ENCODE data around the gene LMNA. TPM values are rescaled to one million over a fixed set of nuclear protein-coding genes. Genes with fewer than 3 reads are reported as not detected.

Gene LMNA
- total RNA-seq, 1 donor: 694 TPM

DNA sequence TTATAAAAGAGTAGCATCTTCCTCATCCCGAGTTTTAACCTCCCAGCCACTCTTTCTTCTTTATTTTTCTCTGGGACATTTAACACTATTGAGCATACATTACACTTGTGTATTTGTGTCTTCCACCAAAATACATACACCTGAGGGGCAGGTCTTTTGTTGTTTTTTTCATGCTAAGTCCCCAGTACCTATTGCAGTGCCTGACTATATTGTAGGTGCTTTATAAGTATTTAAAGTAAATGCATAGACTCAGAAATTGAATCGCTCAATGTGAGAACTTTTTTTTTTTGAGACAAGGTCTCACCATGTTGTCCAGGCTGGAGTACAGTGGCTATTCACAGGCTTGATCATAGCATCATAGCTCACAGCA, 31.1 kb downstream of the LMNA start:
- TF ChIP-seq, protein P1, sequence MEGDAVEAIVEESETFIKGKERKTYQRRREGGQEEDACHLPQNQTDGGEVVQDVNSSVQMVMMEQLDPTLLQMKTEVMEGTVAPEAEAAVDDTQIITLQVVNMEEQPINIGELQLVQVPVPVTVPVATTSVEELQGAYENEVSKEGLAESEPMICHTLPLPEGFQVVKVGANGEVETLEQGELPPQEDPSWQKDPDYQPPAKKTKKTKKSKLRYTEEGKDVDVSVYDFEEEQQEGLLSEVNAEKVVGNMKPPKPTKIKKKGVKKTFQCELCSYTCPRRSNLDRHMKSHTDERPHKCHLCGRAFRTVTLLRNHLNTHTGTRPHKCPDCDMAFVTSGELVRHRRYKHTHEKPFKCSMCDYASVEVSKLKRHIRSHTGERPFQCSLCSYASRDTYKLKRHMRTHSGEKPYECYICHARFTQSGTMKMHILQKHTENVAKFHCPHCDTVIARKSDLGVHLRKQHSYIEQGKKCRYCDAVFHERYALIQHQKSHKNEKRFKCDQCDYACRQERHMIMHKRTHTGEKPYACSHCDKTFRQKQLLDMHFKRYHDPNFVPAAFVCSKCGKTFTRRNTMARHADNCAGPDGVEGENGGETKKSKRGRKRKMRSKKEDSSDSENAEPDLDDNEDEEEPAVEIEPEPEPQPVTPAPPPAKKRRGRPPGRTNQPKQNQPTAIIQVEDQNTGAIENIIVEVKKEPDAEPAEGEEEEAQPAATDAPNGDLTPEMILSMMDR (IDR thresholded peaks at IDR 0.05; ENCODE audit: insufficient read depth, low read depth, low read length): no peak
- H3K4me3 ChIP-seq (ENCODE audit: low read depth, low read length): no peak overlapping the region
- DNase-seq (ENCODE audit: low read depth): no peak

GRCh38 chr1:156146020-156146768, 31.7 kb downstream of the LMNA start:
- TF ChIP-seq, protein P1 (IDR thresholded peaks at IDR 0.05; ENCODE audit: insufficient read depth, low read depth, low read length): peak; percentile 69
- peak; percentile 90 for DNase-seq (ENCODE audit: low read depth)
- H3K4me3 ChIP-seq (ENCODE audit: low read depth, low read length): no peak overlapping the region

GRCh38 chr1:156146769-156147405, 32.4 kb downstream of the LMNA start:
- no peak for DNase-seq (ENCODE audit: low read depth)

DNA sequence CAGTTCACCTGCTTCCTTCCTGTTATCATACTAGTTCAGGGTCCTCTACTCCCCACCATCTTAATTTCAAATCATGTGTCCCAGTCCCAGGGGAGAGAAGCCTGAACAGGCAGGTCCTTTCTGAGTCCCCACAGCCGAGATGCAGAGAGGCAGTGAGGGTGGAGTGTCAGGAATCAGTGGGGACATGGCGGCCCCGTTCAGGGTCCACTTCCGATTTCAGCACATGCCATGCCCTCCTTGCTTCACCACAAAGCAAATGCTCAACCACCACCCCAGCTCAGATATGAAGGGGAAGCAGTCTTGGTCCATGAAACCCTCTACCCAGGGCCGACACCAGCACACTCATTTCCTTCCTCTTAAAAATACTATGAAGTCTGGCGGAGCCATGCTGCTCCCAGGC, 33.7 kb downstream of the LMNA start:
- no peak for DNase-seq (ENCODE audit: low read depth)
- TF ChIP-seq, protein P1 (IDR thresholded peaks at IDR 0.05; ENCODE audit: insufficient read depth, low read depth, low read length): no peak
- H3K4me3 ChIP-seq (ENCODE audit: low read depth, low read length): no peak overlapping the region

More at GRCh38 chr1:156146769-156147405, 32.4 kb downstream of the LMNA start:
- no peak overlapping the region for H3K4me3 ChIP-seq (ENCODE audit: low read depth, low read length)
- TF ChIP-seq, protein P1 (IDR thresholded peaks at IDR 0.05; ENCODE audit: insufficient read depth, low read depth, low read length): no peak

DNA sequence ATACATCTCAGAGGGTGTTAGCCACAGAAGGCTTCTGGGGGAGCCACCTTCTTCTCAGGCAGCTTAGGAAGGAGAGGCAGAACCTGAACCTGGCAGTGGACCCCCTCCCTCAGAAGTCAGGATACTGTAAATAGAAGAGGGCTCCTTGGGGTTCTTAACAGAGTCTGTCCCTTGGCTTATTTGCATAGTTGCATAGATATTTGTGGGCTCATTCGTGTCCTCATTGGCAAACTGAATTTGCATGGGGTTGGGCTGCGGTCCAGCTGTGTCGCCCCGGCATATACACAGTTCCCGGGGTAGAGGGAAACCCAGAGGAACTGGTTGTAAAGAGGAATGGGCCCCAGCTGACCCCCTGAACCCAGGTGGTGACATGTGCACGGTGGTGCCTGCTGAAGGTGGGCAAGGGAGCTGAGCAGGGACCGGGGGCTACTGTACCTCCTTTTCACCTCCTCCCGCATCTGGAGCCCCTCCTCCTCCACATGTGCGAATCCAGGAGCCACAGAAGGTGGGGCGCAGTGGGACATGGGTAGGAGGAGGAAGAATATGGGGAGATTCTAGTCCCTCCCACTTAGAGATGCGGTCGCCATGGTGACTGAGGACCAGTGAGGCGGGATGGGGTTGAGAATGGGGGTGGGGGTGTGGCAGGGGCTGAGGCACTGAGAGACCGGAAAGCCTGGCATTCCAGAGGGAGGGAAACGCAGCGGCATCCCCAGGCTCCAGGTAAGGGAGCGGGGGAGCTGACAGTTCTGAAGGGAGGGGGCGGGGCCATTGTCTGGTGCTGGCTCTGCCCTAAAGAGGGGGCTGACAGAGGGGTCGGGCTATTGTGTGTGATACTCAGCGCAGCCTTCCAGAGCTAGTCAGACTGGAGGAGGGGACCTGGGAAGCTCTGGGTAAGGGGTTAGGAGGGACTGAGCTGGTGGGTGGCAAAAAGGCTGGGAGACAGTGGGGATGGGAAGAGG, 35.1 kb downstream of the LMNA start:
- no peak for DNase-seq (ENCODE audit: low read depth)
- TF ChIP-seq, protein P1 (IDR thresholded peaks at IDR 0.05; ENCODE audit: insufficient read depth, low read depth, low read length): no peak
- no peak overlapping the region for H3K4me3 ChIP-seq (ENCODE audit: low read depth, low read length)

- TF ChIP-seq, protein P1 (IDR thresholded peaks at IDR 0.05; ENCODE audit: insufficient read depth, low read depth, low read length): no peak
- no peak for DNase-seq (ENCODE audit: low read depth)
- H3K4me3 ChIP-seq (ENCODE audit: low read depth, low read length): no peak overlapping the region
These were observed 36.0 kb downstream of the LMNA start for GRCh38 chr1:156150333-156151011.
